Limb (tissue), 2 donors: ENCODE results near the gene SHMT1.
"Not testable (repeated sequence)": the region's sequence is repeated elsewhere in the genome, so short reads cannot be mapped to it uniquely, and the experiment has no call there.

Experiments used
- DNase-seq, 2 donors: peaks; one replicate each; pipeline ENCODE4 v3.0.0-alpha.2; 2016; ENCODE audit errors: extremely low spot score in 2 of 2

SHMT1 gene

GRCh38 chr17:18378614-18379013, 15.3 kb upstream of the SHMT1 start:
- not testable (repeated sequence) for DNase-seq

GRCh38 chr17:18378205-18378505, 14.8 kb upstream of the SHMT1 start:
- no peak for DNase-seq

DNA sequence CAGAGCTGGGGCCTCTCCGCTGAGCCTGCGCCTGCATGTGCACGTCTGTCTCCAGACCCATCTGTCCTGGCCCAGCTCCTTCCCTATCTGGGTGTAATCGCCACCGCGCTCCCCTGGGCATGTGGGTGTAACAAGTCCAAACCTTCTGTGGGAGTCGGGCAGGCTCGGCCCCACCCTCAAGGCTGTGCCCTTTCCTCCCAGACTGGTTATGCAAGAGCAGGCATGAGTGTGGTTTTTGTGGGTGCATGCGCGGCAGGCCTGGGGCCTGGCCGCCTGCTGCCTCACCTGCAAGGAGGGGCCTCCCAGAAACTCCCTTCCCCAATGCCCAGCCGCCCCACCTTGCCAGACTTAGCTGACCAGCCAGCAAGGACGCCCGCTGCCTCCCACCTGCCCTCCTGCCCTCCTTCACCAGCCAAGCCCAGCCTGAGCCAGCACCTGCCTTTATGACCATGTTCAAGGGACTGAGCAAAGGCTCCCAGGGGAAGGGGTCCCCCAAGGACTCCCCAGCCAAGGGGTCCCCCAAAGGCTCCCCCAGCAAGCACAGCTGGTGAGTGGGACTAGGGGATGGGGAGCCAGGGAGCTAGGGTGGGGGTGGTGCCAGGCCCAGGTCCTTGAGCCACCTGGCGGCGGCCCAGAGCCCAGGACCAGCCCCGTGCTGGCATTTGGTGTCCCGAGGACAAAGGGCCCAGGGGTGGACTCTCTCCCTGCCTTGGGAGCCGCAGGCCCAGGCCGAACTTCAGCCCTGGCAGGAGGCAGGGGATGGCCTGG, 14.3 kb upstream of the SHMT1 start, which contains the start of gene EVPLL:
Gene EVPLL, plus strand, starts transcription at position 342 of the 768 bp plus-strand sequence. CDS start 3,160 bp downstream, outside the sequence.
- DNase-seq, result no peak

GRCh38 chr17:18374216-18374615, 10.9 kb upstream of the SHMT1 start:
- no peak for DNase-seq

DNA sequence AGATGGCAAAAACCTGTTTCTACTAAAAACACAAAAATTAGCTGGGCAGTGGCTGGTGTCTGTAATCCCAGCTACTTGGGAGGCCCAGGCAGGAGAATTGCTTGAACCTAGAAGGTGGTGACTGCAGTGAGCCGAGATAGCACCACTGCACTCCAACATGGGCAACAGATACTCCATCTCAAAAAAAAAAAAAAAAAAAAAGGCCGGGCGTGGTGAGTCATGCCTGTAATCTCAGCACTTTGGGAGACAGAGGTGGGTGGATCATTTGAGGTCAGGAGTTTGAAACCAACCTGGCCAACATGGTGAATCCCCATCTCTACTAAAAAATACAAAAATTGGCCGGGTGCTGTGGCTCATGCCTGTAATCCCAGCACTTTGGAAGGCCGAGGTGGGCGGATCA, 9.8 kb upstream of the SHMT1 start:
- DNase-seq, result not testable (repeated sequence)

DNA sequence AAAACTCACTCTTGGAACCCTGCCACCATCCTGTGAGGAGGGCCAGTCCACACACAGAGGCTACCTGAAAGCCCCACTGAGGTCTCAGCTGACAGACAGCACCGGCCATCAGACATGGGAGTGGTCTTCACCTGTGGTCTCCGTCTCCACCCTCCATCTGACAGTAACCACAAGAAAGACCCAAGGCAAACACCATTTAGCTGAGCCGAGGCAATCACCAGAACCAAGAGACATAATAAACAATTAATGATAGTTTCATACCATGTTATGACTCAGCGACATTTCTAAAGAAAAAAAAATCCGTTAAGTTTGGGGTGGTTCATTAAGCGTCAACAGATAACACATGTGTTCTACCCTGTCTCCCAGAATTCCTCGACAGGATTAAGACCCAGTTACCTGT, 8.1 kb upstream of the SHMT1 start:
- DNase-seq, result no peak

- DNase-seq, result no peak
Measured at GRCh38 chr17:18370761-18371160, 7.4 kb upstream of the SHMT1 start.

GRCh38 chr17:18368946-18369345, 5.6 kb upstream of the SHMT1 start:
- no peak for DNase-seq

GRCh38 chr17:18364166-18364565, 816 bp upstream of the SHMT1 start:
- no peak for DNase-seq

DNA sequence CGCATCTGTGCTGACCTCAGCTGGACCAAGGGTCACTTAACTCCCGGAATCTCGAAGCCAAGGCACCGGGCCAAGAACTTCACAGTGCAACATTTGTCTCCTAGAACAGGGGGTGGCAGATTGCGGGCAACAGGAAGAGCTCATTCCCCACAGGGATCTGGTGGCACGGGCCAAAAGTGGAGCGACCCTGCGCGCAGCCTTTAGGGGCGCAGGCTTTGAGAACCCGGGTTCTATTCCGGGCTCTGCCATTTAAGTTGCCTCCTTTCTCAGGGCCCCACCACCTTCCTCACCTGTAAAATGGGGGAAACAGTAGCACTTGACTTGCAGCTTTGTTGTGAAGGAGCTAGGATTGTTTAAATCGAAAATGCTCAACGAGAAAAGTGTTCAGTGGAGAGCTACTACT, 651 bp downstream of the SHMT1 start:
- DNase-seq, result peak in 1 of 2 donors; percentile 43

DNA sequence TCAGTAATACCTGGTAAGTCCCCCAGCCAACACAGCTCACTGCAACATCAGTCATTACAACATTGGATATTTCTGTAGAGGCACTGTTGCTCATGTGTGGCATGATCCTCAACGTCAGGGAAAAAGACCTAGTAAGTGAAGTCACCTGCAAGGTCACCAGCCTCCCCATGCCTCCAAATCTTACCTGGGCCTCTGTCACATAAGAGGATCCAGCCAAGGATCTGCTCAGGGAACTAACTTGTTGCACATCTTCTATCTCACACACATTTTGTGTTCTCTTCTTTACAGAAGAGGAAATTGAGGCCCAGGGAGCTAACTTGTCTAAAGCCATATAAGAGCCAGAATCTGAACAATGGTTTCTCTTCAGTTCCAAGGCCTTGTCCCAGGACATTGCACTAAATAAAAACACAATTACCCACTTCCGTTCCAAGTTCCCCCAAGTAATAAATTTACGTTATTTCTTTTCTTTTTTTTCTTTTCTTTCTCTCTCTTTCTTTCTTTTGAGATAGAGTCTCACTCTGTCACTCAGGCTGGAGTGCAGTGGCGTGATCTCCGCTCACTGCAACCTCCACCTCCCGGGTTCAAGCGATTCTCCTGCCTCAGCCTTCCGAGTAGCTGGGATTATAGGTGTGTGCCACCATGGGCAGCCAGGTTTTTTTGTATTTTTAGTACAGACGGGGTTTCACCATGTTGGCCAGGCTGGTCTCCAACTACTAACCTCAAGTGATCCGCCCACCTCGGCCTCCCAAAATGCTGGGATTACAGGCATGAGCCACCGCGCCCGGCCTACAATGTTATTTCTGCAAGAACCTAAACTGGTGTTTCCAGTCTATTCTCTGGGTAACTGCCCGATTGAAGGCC, 1.3 kb downstream of the SHMT1 start:
- DNase-seq, result no peak

- DNase-seq, result no peak
Measured at GRCh38 chr17:18360518-18360917, 2.8 kb downstream of the SHMT1 start.

GRCh38 chr17:18356624-18357023, 6.7 kb downstream of the SHMT1 start:
- DNase-seq, result no peak

- no peak for DNase-seq
Measured at GRCh38 chr17:18353541-18353940, 9.8 kb downstream of the SHMT1 start.

DNA sequence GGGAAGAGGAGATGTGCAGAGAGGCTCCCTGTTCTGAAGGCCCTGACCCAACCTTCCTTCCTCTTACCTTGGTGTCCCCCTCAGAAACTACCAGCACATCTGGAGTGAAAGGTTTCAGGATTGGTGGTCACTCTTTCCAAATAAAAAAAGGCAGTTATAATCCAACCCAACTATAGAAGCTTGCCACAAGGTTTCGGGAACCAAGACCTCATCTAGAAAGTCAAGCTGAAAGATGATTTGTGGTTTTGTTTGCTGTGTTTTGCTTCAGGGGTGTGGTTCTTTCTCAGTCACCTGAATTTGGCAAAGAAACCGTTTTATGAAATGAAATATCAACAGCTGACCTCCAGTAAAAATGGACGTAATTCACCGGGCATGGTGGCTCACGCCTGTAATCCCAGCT, 19.3 kb downstream of the SHMT1 start:
- DNase-seq, result no peak

GRCh38 chr17:18339933-18340332, 23.4 kb downstream of the SHMT1 start:
- DNase-seq, result no peak

GRCh38 chr17:18338158-18338557, 25.2 kb downstream of the SHMT1 start:
- not testable (repeated sequence) for DNase-seq

GRCh38 chr17:18332909-18333489, 30.4 kb downstream of the SHMT1 start:
- no peak for DNase-seq

DNA sequence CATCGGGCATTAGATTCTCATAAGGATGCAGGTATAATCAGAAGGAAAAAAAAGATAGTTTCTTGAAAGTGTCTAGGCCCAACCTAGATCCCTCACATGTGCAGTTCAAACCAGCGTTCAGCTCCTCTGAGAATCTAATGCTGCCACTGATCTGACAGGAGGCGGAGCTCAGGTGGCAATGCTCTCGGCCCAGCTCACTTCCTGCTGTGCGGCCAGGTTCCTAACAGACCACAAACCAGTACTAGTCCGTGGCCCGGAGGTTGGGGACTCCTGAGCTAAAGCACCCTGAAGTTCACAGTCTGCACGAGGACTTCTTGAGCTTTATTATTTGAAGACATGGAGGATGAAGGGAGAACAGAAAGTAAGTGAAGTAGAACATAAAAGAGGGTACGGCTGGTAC, 31.5 kb downstream of the SHMT1 start:
- no peak for DNase-seq

GRCh38 chr17:18328643-18329204, 34.6 kb downstream of the SHMT1 start:
- no peak for DNase-seq

GRCh38 chr17:18327556-18327955, 35.8 kb downstream of the SHMT1 start:
- no peak for DNase-seq

- DNase-seq, result no peak
Measured at GRCh38 chr17:18327093-18327492, 36.3 kb downstream of the SHMT1 start.
